Measurements from ENCODE around the gene SLBP. TPM values are rescaled to one million over a fixed set of nuclear protein-coding genes. Genes with fewer than 3 reads are reported as not detected.

Gene SLBP
- total RNA-seq, 2 donors from 2014 or later = 29.8 to 30.5 TPM

GRCh38 chr4:1685235-1686150, 26.6 kb downstream of the SLBP start:
- H3K4me1 ChIP-seq (ENCODE audit: control insufficient read depth in 1 of 2, low read depth in 2 of 2) = peaks cover 0 to 14% of the 10 kb centered on the region in 2 donors
- no peaks in the 10 kb centered on the region for H3K9me3 ChIP-seq
- no peak for DNase-seq (ENCODE audit: low spot score)
- peak overlapping the region in 1 of 2 donors; percentile 22 for H3K27ac ChIP-seq
- no peaks in the 10 kb centered on the region for H3K36me3 ChIP-seq
- no peak for ATAC-seq (ENCODE audit: insufficient number of reproducible peaks, low FRiP score, low read depth)
- H3K4me3 ChIP-seq = no peak overlapping the region
- no peaks in the 10 kb centered on the region for H3K27me3 ChIP-seq (replicated peaks; ENCODE audit: insufficient read depth)
- no peak for TF ChIP-seq CTCF (IDR thresholded peaks at IDR 0.05)

GRCh38 chr4:1684506-1685234, 27.4 kb downstream of the SLBP start:
- ATAC-seq (ENCODE audit: insufficient number of reproducible peaks, low FRiP score, low read depth) (no peak), DNase-seq (ENCODE audit: low spot score) (no peak)
- peak overlapping the region; percentile 15 to 22 for H3K27ac ChIP-seq
- H3K36me3 ChIP-seq = no peaks in the 10 kb centered on the region
- peaks cover 0 to 14% of the 10 kb centered on the region in 2 donors for H3K4me1 ChIP-seq (ENCODE audit: control insufficient read depth in 1 of 2, low read depth in 2 of 2)
- H3K4me3 ChIP-seq = peak overlapping the region; percentile 75
- H3K27me3 ChIP-seq (replicated peaks; ENCODE audit: insufficient read depth) = no peaks in the 10 kb centered on the region
- no peak for TF ChIP-seq CTCF (IDR thresholded peaks at IDR 0.05)
- no peaks in the 10 kb centered on the region for H3K9me3 ChIP-seq

- Histone ChIP-seq H3K4me3 (peak within 1 kb of the TSS; percentile 85), H3K4me1 (ENCODE audit: control insufficient read depth in 1 of 2, low read depth in 2 of 2) (peaks cover 0 to 14% of the 10 kb centered on the region in 2 donors), H3K27me3 (replicated peaks; ENCODE audit: insufficient read depth) (no peaks in the 10 kb centered on the region), H3K36me3 (no peaks in the 10 kb centered on the region), H3K9me3 (no peaks in the 10 kb centered on the region), H3K27ac (peak within 1 kb of the TSS; percentile 67 to 71)
- DNase-seq (ENCODE audit: low spot score) (peak; percentile 40), ATAC-seq (ENCODE audit: insufficient number of reproducible peaks, low FRiP score, low read depth) (peak; percentile 82)
- TF ChIP-seq CTCF (IDR thresholded peaks at IDR 0.05) = no peak
Observed at GRCh38 chr4:1683736-1684505, 28.2 kb downstream of the SLBP start, which contains the start of gene FAM53A. Gene FAM53A, minus strand, starts transcription at chr4:1684313. Its CDS starts 15,572 bp downstream, at chr4:1668741.

- Histone ChIP-seq H3K4me3 (peak overlapping the region; percentile 85), H3K27ac (peak overlapping the region; percentile 67 to 71), H3K9me3 (no peaks in the 10 kb centered on the region), H3K36me3 (no peaks in the 10 kb centered on the region), H3K27me3 (replicated peaks; ENCODE audit: insufficient read depth) (no peaks in the 10 kb centered on the region), H3K4me1 (ENCODE audit: control insufficient read depth in 1 of 2, low read depth in 2 of 2) (peaks cover 0 to 14% of the 10 kb centered on the region in 2 donors)
- no peak for DNase-seq (ENCODE audit: low spot score)
- no peak for ATAC-seq (ENCODE audit: insufficient number of reproducible peaks, low FRiP score, low read depth)
- TF ChIP-seq CTCF (IDR thresholded peaks at IDR 0.05) = no peak
Observed at GRCh38 chr4:1683261-1683735, 28.8 kb downstream of the SLBP start.
